NCI-H2227 treated with DMSO at 0.1 percent for 48 hours (cell line): ENCODE measurements around the gene ZNF532.
"Not testable (repeated sequence)": the region's sequence is repeated elsewhere in the genome, so short reads cannot be mapped to it uniquely, and the experiment has no call there.

Source experiments
- DNase-seq: peaks from one replicate; lab custom pipeline; 2025; lab: John Stamatoyannopoulos, UW

ZNF532 gene

GRCh38 chr18:58864146-58865032 is at the start of gene ZNF532:
Gene ZNF532 (plus strand): TSS chr18:58864877. CDS start in a region left out here.
- peak; percentile 80 for DNase-seq

- DNase-seq: no peak
Measured at GRCh38 chr18:58819051-58819450, 45.6 kb upstream of the ZNF532 start.

- no peak for DNase-seq
Measured at GRCh38 chr18:58820251-58820650, 44.4 kb upstream of the ZNF532 start.

- no peak for DNase-seq
Measured at GRCh38 chr18:58822944-58823343, 41.7 kb upstream of the ZNF532 start.

- no peak for DNase-seq
Measured at GRCh38 chr18:58823412-58823811, 41.3 kb upstream of the ZNF532 start.

- not testable (repeated sequence) for DNase-seq
Measured at GRCh38 chr18:58826926-58827325, 37.8 kb upstream of the ZNF532 start.

- DNase-seq: no peak
Measured at GRCh38 chr18:58827428-58827827, 37.2 kb upstream of the ZNF532 start.

- no peak for DNase-seq
Measured at GRCh38 chr18:58827886-58828285, 36.8 kb upstream of the ZNF532 start.

- no peak for DNase-seq
Measured at GRCh38 chr18:58828399-58829121, 36.1 kb upstream of the ZNF532 start.

- no peak for DNase-seq
Measured at GRCh38 chr18:58829263-58829662, 35.4 kb upstream of the ZNF532 start.

GRCh38 chr18:58829886-58830285 is 34.8 kb upstream of the ZNF532 start:
- DNase-seq: not testable (repeated sequence)

- DNase-seq: no peak
Measured at GRCh38 chr18:58831606-58832005, 33.1 kb upstream of the ZNF532 start.

GRCh38 chr18:58838165-58838860 is 26.4 kb upstream of the ZNF532 start:
- no peak for DNase-seq

GRCh38 chr18:58838946-58839345 is 25.7 kb upstream of the ZNF532 start:
- DNase-seq: no peak

GRCh38 chr18:58842978-58843687 is 21.5 kb upstream of the ZNF532 start:
- peak; percentile 99 for DNase-seq

- DNase-seq: peak; percentile 99
Measured at GRCh38 chr18:58843688-58844035, 21.0 kb upstream of the ZNF532 start.

GRCh38 chr18:58844871-58845270 is 19.8 kb upstream of the ZNF532 start:
- DNase-seq: no peak

- no peak for DNase-seq
Measured at GRCh38 chr18:58845928-58846724, 18.6 kb upstream of the ZNF532 start.

- DNase-seq: no peak
Measured at GRCh38 chr18:58847383-58848071, 17.1 kb upstream of the ZNF532 start.

GRCh38 chr18:58848685-58849084 is 16.0 kb upstream of the ZNF532 start:
- DNase-seq: no peak
